ENCODE data around the gene RNF149. TPM values are rescaled to one million over a fixed set of nuclear protein-coding genes. Genes with fewer than 3 reads are reported as not detected.
A peak's percentile ranks its signal among the peaks of the same experiment; 100 is the strongest.

RNF149 gene
- polyA plus RNA-seq, 2 of the 4 experiments (the other 2 are of a cell fraction), result 28.8 to 34.8 TPM

DNA sequence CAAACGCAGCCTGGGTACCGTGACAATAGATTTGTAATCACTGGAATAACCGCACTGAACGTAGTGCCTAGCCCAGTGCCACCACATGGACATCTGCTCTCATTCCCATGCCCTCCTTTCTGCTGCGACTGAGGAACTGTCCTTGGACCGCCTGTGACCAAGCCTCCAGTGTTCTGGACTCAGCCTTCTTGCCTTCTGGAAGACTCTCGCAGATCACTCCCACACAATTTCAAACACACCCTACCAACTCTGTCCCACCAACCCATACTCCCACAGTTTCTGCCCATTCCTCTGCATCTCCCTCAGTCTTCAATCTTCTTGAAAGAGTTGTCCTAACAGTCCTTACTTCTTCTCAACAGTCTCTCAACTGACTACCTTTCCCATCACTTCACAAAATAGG is 2.1 kb downstream of the RNF149 start:
- 92% methylated on average over 7 of the region's 7 CpGs for WGBS (ENCODE audit: missing lambda C conversion rate)
- peaks cover 34% of the 10 kb centered on the region for H3K4me1 ChIP-seq
- POLR2A ChIA-PET, result no interaction called here
- TF ChIP-seq PHF8 (IDR thresholded peaks at IDR 0.05; ENCODE audit: borderline replicate concordance, low read depth) (no peak), KDM1A (IDR thresholded peaks at IDR 0.05; ENCODE audit: low read depth) (no peak), FOSL2 (IDR thresholded peaks at IDR 0.05) (no peak), FOSL2 (CRISPR knock-in tag; IDR thresholded peaks at IDR 0.05) (no peak), FOSB (CRISPR knock-in tag; IDR thresholded peaks at IDR 0.05) (no peak), JUNB (IDR thresholded peaks at IDR 0.05) (no peak), ESRRA (IDR thresholded peaks at IDR 0.05; ENCODE audit: borderline replicate concordance, low read length) (no peak), CBX8 (IDR thresholded peaks at IDR 0.05) (no peak), RFX5 (IDR thresholded peaks at IDR 0.05) (no peak), CHD2 (IDR thresholded peaks at IDR 0.05; ENCODE audit: low read length, partially characterized antibody) (no peak)
- TF ChIP-seq, protein P1, sequence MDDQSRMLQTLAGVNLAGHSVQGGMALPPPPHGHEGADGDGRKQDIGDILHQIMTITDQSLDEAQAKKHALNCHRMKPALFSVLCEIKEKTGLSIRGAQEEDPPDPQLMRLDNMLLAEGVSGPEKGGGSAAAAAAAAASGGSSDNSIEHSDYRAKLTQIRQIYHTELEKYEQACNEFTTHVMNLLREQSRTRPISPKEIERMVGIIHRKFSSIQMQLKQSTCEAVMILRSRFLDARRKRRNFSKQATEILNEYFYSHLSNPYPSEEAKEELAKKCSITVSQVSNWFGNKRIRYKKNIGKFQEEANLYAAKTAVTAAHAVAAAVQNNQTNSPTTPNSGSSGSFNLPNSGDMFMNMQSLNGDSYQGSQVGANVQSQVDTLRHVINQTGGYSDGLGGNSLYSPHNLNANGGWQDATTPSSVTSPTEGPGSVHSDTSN (IDR thresholded peaks at IDR 0.05), result no peak
- no peak for ATAC-seq
- no peak overlapping the region for H3K27ac ChIP-seq
- peak overlapping the region; percentile 75; the same call in 1 of the 3 replicates for H3K4me3 ChIP-seq
- CTCF ChIA-PET, result interaction anchor here (1.2 kb wide), 1 partner anchor 36 kb away, joined by 4 read pairs; no protein-coding TSS in a partner anchor
- H3K4me2 ChIP-seq, result peak overlapping the region; percentile 85
- DNase-seq (ENCODE audit: low read depth in 1 of 2, low spot score in 1 of 2), result no peak
- no peaks in the 10 kb centered on the region for H3K9me3 ChIP-seq
- FAIRE-seq, result no peak

DNA sequence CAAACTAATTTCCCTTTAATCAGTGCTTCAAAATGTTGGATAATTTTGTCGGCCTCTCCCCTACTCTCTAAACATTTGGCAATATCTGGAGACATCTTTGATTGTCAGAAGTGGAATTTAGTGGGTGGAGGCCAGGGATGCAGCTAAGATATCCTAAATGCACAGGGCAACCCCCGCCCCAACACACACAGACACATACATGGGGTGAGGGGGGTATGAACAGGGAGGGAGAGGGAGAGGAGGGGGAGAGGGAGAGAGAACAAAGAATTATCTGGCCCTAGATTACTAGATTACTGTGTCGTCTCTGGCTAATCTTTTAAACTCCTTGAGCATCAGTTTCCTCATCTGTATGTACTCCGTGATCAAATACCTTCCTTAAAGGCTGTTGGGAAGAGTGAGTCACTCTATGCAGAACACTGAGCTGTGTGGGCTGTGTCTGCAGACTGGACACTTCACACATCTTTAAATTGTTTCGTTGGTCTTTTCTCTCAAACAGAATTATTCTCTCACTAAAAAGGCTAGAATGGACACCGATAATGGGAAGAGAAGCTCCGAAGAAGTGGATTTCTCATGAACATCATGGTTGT is 2.9 kb downstream of the RNF149 start:
- no peak for ATAC-seq
- no peak for FAIRE-seq
- ChIA-PET CTCF (interaction anchor here (1.2 kb wide), 1 partner anchor 36 kb away, joined by 4 read pairs; no protein-coding TSS in a partner anchor), POLR2A (no interaction called here)
- DNase-seq (ENCODE audit: low read depth in 1 of 2, low spot score in 1 of 2), result no peak
- no peak overlapping the region for H3K27ac ChIP-seq
- no peak for TF ChIP-seq HEYL (CRISPR knock-in tag; IDR thresholded peaks at IDR 0.05)
- TF ChIP-seq ZNF302 (CRISPR knock-in tag; IDR thresholded peaks at IDR 0.05), result no peak
- no peak for TF ChIP-seq POLR2AphosphoS2 (conservative IDR thresholded peaks at IDR 0.05; ENCODE audit: low read length)
- TF ChIP-seq, protein P2, sequence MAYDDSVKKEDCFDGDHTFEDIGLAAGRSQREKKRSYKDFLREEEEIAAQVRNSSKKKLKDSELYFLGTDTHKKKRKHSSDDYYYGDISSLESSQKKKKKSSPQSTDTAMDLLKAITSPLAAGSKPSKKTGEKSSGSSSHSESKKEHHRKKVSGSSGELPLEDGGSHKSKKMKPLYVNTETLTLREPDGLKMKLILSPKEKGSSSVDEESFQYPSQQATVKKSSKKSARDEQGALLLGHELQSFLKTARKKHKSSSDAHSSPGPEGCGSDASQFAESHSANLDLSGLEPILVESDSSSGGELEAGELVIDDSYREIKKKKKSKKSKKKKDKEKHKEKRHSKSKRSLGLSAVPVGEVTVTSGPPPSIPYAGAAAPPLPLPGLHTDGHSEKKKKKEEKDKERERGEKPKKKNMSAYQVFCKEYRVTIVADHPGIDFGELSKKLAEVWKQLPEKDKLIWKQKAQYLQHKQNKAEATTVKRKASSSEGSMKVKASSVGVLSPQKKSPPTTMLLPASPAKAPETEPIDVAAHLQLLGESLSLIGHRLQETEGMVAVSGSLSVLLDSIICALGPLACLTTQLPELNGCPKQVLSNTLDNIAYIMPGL (CRISPR knock-in tag; IDR thresholded peaks at IDR 0.05; ENCODE audit: borderline replicate concordance), result no peak
- TF ChIP-seq HOXA7 (CRISPR knock-in tag; IDR thresholded peaks at IDR 0.05), result no peak
- TF ChIP-seq, protein P1 (IDR thresholded peaks at IDR 0.05), result no peak
- no peak for TF ChIP-seq FOXS1 (CRISPR knock-in tag; IDR thresholded peaks at IDR 0.05)
- no peak for TF ChIP-seq ESRRA (IDR thresholded peaks at IDR 0.05; ENCODE audit: borderline replicate concordance, low read length)
- no peak for TF ChIP-seq ZC3H11A (IDR thresholded peaks at IDR 0.05)
- TF ChIP-seq, protein P3, sequence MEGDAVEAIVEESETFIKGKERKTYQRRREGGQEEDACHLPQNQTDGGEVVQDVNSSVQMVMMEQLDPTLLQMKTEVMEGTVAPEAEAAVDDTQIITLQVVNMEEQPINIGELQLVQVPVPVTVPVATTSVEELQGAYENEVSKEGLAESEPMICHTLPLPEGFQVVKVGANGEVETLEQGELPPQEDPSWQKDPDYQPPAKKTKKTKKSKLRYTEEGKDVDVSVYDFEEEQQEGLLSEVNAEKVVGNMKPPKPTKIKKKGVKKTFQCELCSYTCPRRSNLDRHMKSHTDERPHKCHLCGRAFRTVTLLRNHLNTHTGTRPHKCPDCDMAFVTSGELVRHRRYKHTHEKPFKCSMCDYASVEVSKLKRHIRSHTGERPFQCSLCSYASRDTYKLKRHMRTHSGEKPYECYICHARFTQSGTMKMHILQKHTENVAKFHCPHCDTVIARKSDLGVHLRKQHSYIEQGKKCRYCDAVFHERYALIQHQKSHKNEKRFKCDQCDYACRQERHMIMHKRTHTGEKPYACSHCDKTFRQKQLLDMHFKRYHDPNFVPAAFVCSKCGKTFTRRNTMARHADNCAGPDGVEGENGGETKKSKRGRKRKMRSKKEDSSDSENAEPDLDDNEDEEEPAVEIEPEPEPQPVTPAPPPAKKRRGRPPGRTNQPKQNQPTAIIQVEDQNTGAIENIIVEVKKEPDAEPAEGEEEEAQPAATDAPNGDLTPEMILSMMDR (IDR thresholded peaks at IDR 0.05), result no peak
- TF ChIP-seq HOXB13 (CRISPR knock-in tag; IDR thresholded peaks at IDR 0.05; ENCODE audit: low read depth), result no peak
- TF ChIP-seq FOSL2 (IDR thresholded peaks at IDR 0.05), result no peak
- no peak for TF ChIP-seq FOSL2 (CRISPR knock-in tag; IDR thresholded peaks at IDR 0.05)
- no peak for TF ChIP-seq NFE2L2 (conservative IDR thresholded peaks at IDR 0.05; ENCODE audit: low read length)
- no peak for TF ChIP-seq ZSCAN20 (CRISPR knock-in tag; IDR thresholded peaks at IDR 0.05)
- TF ChIP-seq EHMT2 (IDR thresholded peaks at IDR 0.05; ENCODE audit: low read depth), result no peak
- TF ChIP-seq SMC3 (IDR thresholded peaks at IDR 0.05), result no peak
- TF ChIP-seq POLR2A (IDR thresholded peaks at IDR 0.05; ENCODE audit: low read length), result no peak
- TF ChIP-seq RARB (CRISPR knock-in tag; IDR thresholded peaks at IDR 0.05), result no peak
- no peak for TF ChIP-seq HDAC2 (IDR thresholded peaks at IDR 0.05)
- no peak for TF ChIP-seq NPAS2 (CRISPR knock-in tag; IDR thresholded peaks at IDR 0.05; ENCODE audit: borderline replicate concordance)
- no peak overlapping the region for H3K4me3 ChIP-seq
- no peaks in the 10 kb centered on the region for H3K9me3 ChIP-seq
- H3K4me2 ChIP-seq, result peak overlapping the region; percentile 85
- 83% methylated on average over 7 of the region's 7 CpGs for WGBS (ENCODE audit: missing lambda C conversion rate)
- H3K4me1 ChIP-seq, result peaks cover 34% of the 10 kb centered on the region
